GM18508 (cell line): Measurements from ENCODE around the gene ARPC1B.
"Not testable (repeated sequence)": the region's sequence is repeated elsewhere in the genome, so short reads cannot be mapped to it uniquely, and the experiment has no call there.

Source experiments
- ATAC-seq: cut with Tn5 transposase; IDR thresholded peaks from one replicate; pipeline ENCODE4 v1.9.1; 2021; ENCODE audit warnings: moderate number of reproducible peaks; ENCODE audit not compliant: insufficient read depth, unreplicated experiment

ARPC1B gene

DNA sequence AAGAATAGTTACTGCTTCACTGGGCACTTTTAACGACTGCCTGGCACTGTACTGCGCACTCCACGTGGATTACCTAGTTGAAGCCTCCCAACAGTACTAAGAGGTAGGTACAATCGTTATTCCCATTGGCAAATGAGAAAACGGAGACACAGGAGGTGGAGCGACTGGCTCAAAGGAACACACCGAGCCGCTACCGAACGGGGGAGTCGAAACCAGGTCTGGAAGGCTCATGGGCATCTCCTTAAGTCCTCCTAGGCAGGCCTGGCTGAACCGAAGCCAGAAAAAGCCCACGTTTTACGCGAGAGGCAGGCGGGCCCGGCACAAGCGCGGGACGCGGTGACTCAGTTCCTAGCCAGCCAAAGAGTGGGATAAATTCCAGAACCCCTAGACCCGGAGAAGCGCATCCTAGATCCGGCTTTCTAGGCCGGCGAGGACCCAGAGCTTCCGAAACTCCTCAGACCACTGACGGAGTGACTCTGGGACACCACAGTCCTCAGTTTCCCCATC, 33.4 kb downstream of the ARPC1B start:
- no peak for ATAC-seq

- peak; percentile 72 for ATAC-seq
Observed at GRCh38 chr7:99408379-99409191, 34.1 kb downstream of the ARPC1B start, which contains the start of the genes BUD31 and PDAP1. Gene BUD31 (plus strand): TSS chr7:99408969. CDS start chr7:99411093, 2,124 bp downstream. Gene PDAP1 (minus strand): TSS chr7:99408597. CDS start chr7:99408548, 49 bp downstream.

- no peak for ATAC-seq
Observed at GRCh38 chr7:99409192-99409572, 34.7 kb downstream of the ARPC1B start.

DNA sequence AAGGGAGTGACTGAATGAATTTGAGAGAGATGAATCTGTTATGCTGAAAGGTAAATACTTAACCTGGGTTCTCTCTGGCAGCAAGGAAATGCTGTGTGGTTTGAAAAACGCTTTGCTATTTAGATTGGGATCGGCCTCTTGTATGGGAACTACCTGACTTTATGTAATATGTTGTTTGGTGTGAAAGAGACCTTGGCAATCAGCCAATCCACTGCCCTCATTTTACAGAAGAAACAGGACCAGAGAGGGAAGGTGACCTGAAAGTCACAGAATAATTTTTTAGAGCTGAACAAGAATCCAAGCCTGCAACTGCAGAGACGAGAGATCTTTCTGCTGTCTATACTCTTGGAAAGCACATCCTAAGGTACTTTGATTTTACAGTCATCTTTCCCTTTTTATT, 35.3 kb downstream of the ARPC1B start:
- no peak for ATAC-seq

- ATAC-seq = no peak
Observed at GRCh38 chr7:99410635-99411034, 36.1 kb downstream of the ARPC1B start.

- ATAC-seq = not testable (repeated sequence)
Observed at GRCh38 chr7:99415513-99416127, 41.1 kb downstream of the ARPC1B start.

DNA sequence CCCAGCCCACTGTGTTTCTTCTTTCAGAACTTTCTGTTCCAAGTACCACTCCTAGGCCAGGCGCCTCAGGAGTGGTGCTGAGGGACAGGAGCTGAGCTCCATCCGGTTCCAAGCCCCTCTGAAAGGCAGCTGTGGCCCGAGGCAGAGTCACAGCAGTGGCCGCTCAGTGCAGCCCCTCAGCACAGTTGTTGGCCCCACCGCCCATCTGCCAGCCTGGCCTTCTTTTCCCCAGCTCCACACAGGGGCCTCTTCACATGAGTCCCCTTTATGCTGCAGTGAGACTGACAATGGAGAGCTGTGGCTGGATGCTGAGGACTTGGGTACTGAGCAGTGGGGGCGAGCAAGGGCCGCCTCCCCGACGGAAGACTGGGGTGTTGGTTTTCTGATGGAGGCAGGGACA, 43.7 kb downstream of the ARPC1B start:
- ATAC-seq = no peak

DNA sequence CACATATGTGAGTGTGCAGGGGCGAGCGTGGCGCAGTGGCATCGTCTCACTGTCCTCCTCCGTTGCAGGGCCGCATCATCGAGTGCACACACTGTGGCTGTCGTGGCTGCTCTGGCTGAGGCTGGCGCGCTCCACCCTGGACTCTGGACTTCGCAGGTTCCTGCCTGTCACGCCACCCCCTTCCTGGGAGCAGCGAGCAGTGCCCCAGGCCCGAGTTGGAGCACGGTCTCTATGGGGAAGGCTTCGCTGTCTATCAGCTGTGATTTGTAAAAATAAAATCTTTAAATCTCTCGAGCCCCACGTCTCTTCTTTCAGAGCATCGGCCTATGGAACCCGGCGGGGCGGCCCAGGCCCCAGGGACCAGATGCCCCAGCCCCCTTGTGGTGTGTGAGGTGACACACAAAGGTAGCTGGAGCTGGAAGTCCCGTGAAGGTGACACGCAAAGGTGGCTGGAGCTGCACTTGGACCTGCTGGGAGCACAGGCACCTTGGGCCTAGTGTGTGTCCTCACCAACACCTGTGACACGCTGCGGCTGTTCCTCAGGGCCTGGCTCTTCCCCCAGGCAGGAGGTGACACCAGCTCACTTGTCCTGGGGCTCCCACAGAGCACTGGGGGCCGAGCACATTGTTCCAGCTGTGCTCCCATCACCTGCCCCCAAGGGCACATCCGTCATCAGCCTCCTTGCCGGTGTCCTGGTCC, 44.9 kb downstream of the ARPC1B start:
- no peak for ATAC-seq

GRCh38 chr7:99420213-99420612, 45.7 kb downstream of the ARPC1B start:
- no peak for ATAC-seq

DNA sequence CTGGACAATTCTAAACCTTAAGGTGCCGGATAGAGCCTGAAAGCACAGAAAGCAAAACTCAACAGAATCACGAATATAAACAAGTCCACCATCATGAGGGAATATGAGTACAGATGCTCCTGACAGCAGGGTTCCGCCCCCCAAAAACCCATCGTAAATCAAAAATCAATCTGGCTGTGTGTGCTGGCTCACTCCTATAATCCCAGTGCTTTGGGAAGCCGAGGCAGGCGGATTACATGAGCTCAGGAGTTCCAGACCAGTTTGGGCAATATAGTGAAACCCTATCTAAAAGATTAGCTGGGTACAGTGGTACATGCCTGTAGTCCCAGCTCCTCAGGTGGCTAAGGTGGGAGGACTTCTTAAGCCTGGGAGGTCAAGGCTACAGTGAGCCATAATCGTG, 46.5 kb downstream of the ARPC1B start:
- no peak for ATAC-seq

- no peak for ATAC-seq
Observed at GRCh38 chr7:99422186-99422585, 47.7 kb downstream of the ARPC1B start.

DNA sequence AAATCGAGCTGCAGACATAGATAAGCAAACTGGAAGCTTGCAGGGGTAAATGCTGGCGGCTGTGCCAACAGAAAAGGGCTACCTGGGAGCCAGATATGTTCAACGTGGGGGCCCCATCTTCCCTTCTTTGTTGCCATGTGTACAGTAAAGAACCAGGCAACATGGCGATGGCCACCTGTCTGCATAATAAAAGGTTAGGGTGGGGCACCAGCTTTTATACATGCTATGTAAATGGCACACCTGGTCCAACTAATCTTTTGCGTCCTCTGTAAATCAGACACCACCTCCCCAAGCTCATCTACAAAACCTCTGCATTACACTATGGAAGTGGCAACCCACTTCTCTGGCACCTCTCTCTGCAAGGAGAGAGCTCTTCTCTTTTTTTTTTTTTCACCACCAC, 48.1 kb downstream of the ARPC1B start:
- no peak for ATAC-seq

GRCh38 chr7:99424932-99425730, 50.6 kb downstream of the ARPC1B start:
- no peak for ATAC-seq

GRCh38 chr7:99428972-99429566, 54.5 kb downstream of the ARPC1B start:
- no peak for ATAC-seq

DNA sequence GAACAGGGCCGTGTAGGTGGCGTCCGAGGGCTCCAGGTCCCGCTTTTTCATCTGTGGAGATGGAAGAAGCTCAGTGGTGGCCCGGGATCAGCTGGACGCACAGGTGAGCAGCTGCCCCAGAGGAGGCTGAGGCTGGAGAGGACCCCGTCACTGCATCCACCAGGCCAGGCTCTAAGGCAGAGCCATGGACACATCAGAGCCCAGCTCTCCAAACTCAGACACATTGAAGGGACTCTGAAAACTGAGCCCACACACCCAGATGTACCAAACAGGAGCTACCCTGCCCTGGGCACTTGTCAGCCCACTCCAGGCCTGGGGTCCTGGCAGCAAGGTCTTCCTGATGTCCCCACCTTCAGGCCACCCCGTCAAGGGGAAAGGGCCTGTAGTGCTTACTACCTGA, 55.2 kb downstream of the ARPC1B start:
- ATAC-seq = no peak

DNA sequence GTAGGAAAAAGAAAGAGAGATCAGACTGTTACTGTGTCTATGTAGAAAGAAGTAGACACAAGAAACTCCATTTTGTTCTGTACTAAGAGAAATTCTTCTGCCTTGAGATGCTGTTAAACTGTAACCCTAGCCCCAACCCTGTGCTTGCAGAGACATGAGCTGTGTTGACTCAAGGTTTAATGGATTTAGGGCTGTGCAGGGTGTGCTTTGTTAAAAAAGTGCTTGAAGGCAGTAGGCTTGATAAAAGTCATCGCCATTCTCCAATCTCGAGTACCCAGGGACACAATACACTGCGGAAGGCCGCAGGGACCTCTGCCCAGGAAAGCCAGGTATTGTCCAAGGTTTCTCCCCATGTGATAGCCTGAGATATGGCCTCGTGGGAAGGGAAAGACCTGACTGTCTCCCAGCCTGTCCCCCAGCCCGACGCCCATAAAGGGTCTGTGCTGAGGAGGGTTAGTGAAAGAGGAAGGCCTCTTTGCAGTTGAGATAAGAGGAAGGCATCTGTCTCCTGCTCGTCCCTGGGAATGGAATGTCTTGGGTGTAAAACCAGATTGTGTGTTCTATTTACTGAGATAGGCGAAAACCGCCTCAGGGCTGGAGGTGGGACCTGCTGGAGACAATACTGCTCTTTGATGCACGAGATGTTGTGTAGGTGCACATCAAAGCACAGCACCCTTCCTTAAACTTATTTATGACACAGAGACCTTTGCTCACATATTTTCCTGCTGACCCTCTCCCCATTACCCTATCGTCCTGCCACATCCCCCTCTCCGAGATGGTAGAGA, 57.4 kb downstream of the ARPC1B start:
- ATAC-seq = not testable (repeated sequence)

DNA sequence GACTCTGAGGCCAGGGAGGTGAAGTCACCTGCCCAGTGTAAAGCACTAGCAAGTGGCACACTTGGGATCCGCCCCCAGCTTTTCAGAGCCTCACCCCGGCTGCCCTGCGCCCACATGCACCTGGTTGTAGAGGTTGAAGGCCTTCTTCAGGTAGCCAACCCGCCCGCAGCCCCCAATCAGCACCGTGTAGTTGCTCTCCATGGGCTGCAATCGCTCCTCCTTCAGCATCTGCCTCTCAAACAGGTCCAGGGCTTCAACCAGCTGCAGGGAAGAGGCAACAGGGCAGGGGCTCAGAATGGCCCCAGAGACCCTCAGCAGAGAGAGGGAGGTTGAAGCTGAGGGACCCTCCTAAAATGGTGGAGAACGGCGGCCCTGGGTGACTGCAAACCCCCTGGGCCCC, 58.6 kb downstream of the ARPC1B start:
- ATAC-seq = no peak

- no peak for ATAC-seq
Observed at GRCh38 chr7:99437946-99438572, 63.5 kb downstream of the ARPC1B start.
